Activated CD8-positive, alpha-beta T cell treated with anti-CD3 and anti-CD28 coated beads for 36 hours (primary cell): ENCODE measurements around the gene KCNJ6. TPM values are rescaled to one million over a fixed set of nuclear protein-coding genes. Genes with fewer than 3 reads are reported as not detected.

Experiments
- ATAC-seq: fragments of 200-7000 bp; cut with Tn5 transposase; one replicate; pipeline ENCODE4 v1.10.0; 2021; ENCODE audit warnings: mild to moderate bottlenecking, moderate library complexity
- CTCF ChIA-PET: fragments of 350-600 bp; sonication (Branson Sonifier 250); formaldehyde crosslinking; loops from one replicate; lab custom pipeline; 2021; ENCODE audit warnings: antibody characterized with exemption; lab: Charles Lee
- POLR2A ChIA-PET: fragments of 350-600 bp; sonication (Branson Sonifier 250); formaldehyde crosslinking; loops from one replicate; lab custom pipeline; 2021; ENCODE audit warnings: antibody characterized with exemption; lab: Charles Lee
- DNase-seq: peaks from one replicate; pipeline ENCODE4 v3.0.0-alpha.2; 2020
- H3K27ac Mint-ChIP-seq: one replicate; pipeline ENCODE4 v1.8.0; 2021; ENCODE audit warnings: mild to moderate bottlenecking, mixed read lengths
- H3K27me3 Mint-ChIP-seq: one replicate; pipeline ENCODE4 v1.8.0; 2021; ENCODE audit warnings: mixed read lengths
- H3K36me3 Mint-ChIP-seq: one replicate; pipeline ENCODE4 v1.8.0; 2021; ENCODE audit warnings: low read depth, mixed read lengths
- H3K4me1 Mint-ChIP-seq: one replicate; pipeline ENCODE4 v1.8.0; 2021; ENCODE audit warnings: low read depth, mixed read lengths
- H3K4me3 Mint-ChIP-seq: one replicate; pipeline ENCODE4 v1.8.0; 2021; ENCODE audit warnings: mild to moderate bottlenecking, moderate library complexity, mixed read lengths
- H3K9me3 Mint-ChIP-seq: one replicate; pipeline ENCODE4 v1.8.0; 2021; ENCODE audit warnings: mixed read lengths
- CTCF ChIP-seq: fragments of 200-600 bp; IDR thresholded peaks from one replicate; pipeline ENCODE4 v1.8.0; 2022; ENCODE audit warnings: antibody characterized with exemption, mild to moderate bottlenecking
- intact Hi-C: fragments of 100-400 bp; cut with micrococcal nuclease; formaldehyde crosslinking; loops from one replicate; pipeline ENCODE4 v1.10.0; 2022
- total RNA-seq, 2 experiments: library from RNA; stranded (reverse); gene quantifications; one replicate each; pipeline ENCODE4 v1.2.3, GENCODE V29; 2021

KCNJ6 gene
- total RNA-seq, 2 experiments from 2014 or later: not detected

GRCh38 chr21:37877171-37877570 lies 39.1 kb downstream of the KCNJ6 start:
- no peak for TF ChIP-seq CTCF
- ChIA-PET POLR2A (no interaction called here), CTCF (no interaction called here)
- Mint-ChIP-seq H3K27ac (no peak overlapping the region), H3K4me1 (peaks cover 5% of the 10 kb centered on the region), H3K9me3 (no peaks in the 10 kb centered on the region), H3K4me3 (no peak overlapping the region), H3K36me3 (no peaks in the 10 kb centered on the region), H3K27me3 (no peaks in the 10 kb centered on the region)
- ATAC-seq: no peak
- intact Hi-C loops: no loop called here
- DNase-seq: no peak

GRCh38 chr21:37876561-37876960 lies 39.7 kb downstream of the KCNJ6 start:
- Mint-ChIP-seq H3K4me1 (peaks cover 5% of the 10 kb centered on the region), H3K27me3 (no peaks in the 10 kb centered on the region), H3K4me3 (no peak overlapping the region), H3K9me3 (no peaks in the 10 kb centered on the region), H3K36me3 (no peaks in the 10 kb centered on the region), H3K27ac (no peak overlapping the region)
- DNase-seq (no peak), ATAC-seq (no peak)
- intact Hi-C loops: no loop called here
- CTCF ChIA-PET: no interaction called here
- TF ChIP-seq CTCF: no peak
- POLR2A ChIA-PET: no interaction called here

DNA sequence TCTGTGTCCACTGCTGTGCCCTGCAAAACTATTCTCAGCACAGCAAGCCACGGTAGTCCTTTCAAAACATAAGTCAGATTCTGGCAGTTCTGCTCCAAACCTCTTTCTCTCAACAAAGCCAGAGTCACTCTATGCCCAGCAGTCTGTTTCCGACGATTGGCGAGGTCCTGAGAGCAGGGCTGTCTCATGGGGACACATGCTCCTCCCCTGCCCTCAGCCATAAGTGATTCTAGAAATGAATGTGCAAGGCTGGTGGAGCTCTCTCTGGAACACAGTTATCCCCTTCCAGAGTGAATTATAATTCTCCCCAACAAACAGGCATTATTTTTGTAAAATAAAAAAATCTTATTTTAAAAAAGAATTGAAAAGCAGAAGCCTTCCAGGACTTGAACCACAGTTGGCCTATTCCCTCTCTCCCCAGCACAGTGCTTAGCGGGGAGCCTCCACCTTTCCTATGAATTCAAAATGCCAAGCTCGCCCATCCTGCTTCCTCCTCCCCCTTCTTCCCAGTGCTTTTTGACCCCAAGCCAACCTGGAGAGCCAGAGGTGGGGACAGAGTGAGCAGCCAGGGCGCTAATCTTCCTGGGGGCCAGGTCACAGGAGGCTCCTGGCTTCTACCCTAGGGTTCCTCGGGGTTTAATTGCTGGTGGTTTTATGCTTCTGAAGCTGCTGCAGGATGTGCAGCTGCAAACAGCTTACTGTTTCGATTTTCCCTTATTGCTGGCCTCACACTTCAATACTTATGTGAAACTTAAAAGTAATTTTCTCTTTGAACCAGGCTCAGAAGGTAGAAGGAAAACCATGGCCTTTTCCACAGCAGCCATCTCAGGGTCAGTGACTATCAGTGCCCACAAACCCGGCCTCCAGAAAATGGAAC lies 41.1 kb downstream of the KCNJ6 start:
- ChIA-PET CTCF (no interaction called here), POLR2A (no interaction called here)
- intact Hi-C loops: no loop called here
- TF ChIP-seq CTCF: no peak
- Mint-ChIP-seq H3K4me1 (peaks cover 5% of the 10 kb centered on the region), H3K4me3 (no peak overlapping the region), H3K9me3 (no peaks in the 10 kb centered on the region), H3K27ac (no peak overlapping the region), H3K27me3 (peaks cover 1% of the 10 kb centered on the region), H3K36me3 (no peaks in the 10 kb centered on the region)
- no peak for DNase-seq
- no peak for ATAC-seq

DNA sequence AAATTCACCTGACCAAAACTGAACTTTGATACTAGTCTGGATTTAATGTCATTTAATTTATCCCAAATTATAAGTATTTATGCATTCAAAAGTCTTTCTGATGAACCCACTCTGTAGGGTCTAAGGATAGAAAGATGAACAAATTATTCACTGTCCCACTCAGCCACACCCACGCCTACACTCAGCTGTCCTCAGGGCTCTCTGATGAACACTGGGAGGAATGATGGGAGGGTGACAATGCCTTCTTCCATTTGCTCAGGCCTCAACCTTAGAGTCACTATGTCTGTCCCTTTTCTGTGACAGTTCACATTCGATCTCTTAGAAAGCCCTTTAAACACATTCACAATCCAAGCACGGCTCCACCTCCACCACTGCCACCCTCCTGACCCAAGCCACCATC lies 41.8 kb downstream of the KCNJ6 start:
- CTCF ChIA-PET: no interaction called here
- intact Hi-C loops: no loop called here
- Mint-ChIP-seq H3K27ac (no peak overlapping the region), H3K4me1 (peaks cover 5% of the 10 kb centered on the region), H3K36me3 (no peaks in the 10 kb centered on the region), H3K4me3 (no peak overlapping the region), H3K27me3 (peaks cover 1% of the 10 kb centered on the region), H3K9me3 (no peaks in the 10 kb centered on the region)
- no peak for DNase-seq
- POLR2A ChIA-PET: no interaction called here
- TF ChIP-seq CTCF: no peak
- no peak for ATAC-seq

- H3K36me3 Mint-ChIP-seq: no peaks in the 10 kb centered on the region
Observed at GRCh38 chr21:37873655-37874054, 42.6 kb downstream of the KCNJ6 start.

More at GRCh38 chr21:37873655-37874054, 42.6 kb downstream of the KCNJ6 start:
- DNase-seq (no peak), ATAC-seq (no peak)
- Mint-ChIP-seq H3K9me3 (no peaks in the 10 kb centered on the region), H3K4me3 (no peak overlapping the region), H3K27me3 (peaks cover 1% of the 10 kb centered on the region), H3K27ac (no peak overlapping the region), H3K4me1 (peaks cover 5% of the 10 kb centered on the region)
- no peak for TF ChIP-seq CTCF
- intact Hi-C loops: no loop called here
- ChIA-PET POLR2A (no interaction called here), CTCF (no interaction called here)
